ENCODE measurements around the gene NDUFA3.

The NDUFA3 gene

GRCh38 chr19:54128796-54129616 lies 26.4 kb downstream of the NDUFA3 start:
- CTCF ChIA-PET: interaction anchor here (1.0 kb wide), 1 partner anchor 8 kb away, joined by 3 read pairs; the partner anchor contains the start of gene CNOT3
- DNase-seq (ENCODE audit: extremely low spot score): no peak
- TF ChIP-seq CTCF (IDR thresholded peaks at IDR 0.05; ENCODE audit: control extremely low read depth, extremely low read depth, low read depth, missing control alignments): no peak
- POLR2A ChIA-PET: no interaction called here

GRCh38 chr19:54129617-54129996 lies 27.0 kb downstream of the NDUFA3 start:
- TF ChIP-seq CTCF (IDR thresholded peaks at IDR 0.05; ENCODE audit: control extremely low read depth, extremely low read depth, low read depth, missing control alignments): no peak
- DNase-seq (ENCODE audit: extremely low spot score): no peak
- POLR2A ChIA-PET: no interaction called here
- CTCF ChIA-PET: no interaction called here

GRCh38 chr19:54133312-54133956 lies 30.8 kb downstream of the NDUFA3 start:
- ChIA-PET POLR2A (no interaction called here), CTCF (no interaction called here)
- no peak for TF ChIP-seq CTCF (IDR thresholded peaks at IDR 0.05; ENCODE audit: control extremely low read depth, extremely low read depth, low read depth, missing control alignments)
- no peak for DNase-seq (ENCODE audit: extremely low spot score)

GRCh38 chr19:54133957-54134590 lies 31.4 kb downstream of the NDUFA3 start:
- no peak for DNase-seq (ENCODE audit: extremely low spot score)
- no peak for TF ChIP-seq CTCF (IDR thresholded peaks at IDR 0.05; ENCODE audit: control extremely low read depth, extremely low read depth, low read depth, missing control alignments)
- ChIA-PET CTCF (no interaction called here), POLR2A (no interaction called here)

- ChIA-PET CTCF (interaction anchor here (0.7 to 1.5 kb wide), 5 partner anchors 21 to 941 kb away, joined by 3 to 12 read pairs (median 3); partner anchors contain the start of genes LENG1, PRPF31 and TFPT), POLR2A (interaction anchor here (0.6 to 1.7 kb wide), 13 partner anchors 14 to 1263 kb away, joined by 3 to 18 read pairs (median 5); partner anchors contain the start of genes LENG1, LENG8, MBOAT7 and MYADM)
- DNase-seq (ENCODE audit: extremely low spot score): no peak
- TF ChIP-seq CTCF (IDR thresholded peaks at IDR 0.05; ENCODE audit: control extremely low read depth, extremely low read depth, low read depth, missing control alignments): no peak
These were observed 33.6 kb downstream of the NDUFA3 start for GRCh38 chr19:54136086-54136863.

Measured in GM10248 (cell line).